ENCODE data around the gene NOX5. TPM values are rescaled to one million over a fixed set of nuclear protein-coding genes. Genes with fewer than 3 reads are reported as not detected.

The NOX5 gene
- total and polyA plus RNA-seq, 2 of the 4 experiments (the other 2 are of a cell fraction), result 0.07 TPM; not detected in 1

GRCh38 chr15:69086427-69087204, 72.1 kb downstream of the NOX5 start:
- Histone ChIP-seq H2BK120ac (ENCODE audit: low read depth, low read length) (no peak overlapping the region), H3K4me3 (ENCODE audit: insufficient read depth, low read depth, low read length) (no peak overlapping the region), H3K23ac (ENCODE audit: low read depth, low read length) (no peak overlapping the region), H3K14ac (replicated peaks; ENCODE audit: low read depth, low read length) (no peak overlapping the region), H3K27me3 (ENCODE audit: control insufficient read depth, insufficient read depth, low read length) (peaks cover 59% of the 10 kb centered on the region), H4K91ac (ENCODE audit: insufficient read depth, low read depth, low read length) (no peak overlapping the region), H3K9ac (ENCODE audit: low read depth, low read length) (no peak overlapping the region), H2BK20ac (ENCODE audit: low read depth, low read length) (no peak overlapping the region), H2BK5ac (ENCODE audit: low read depth, low read length, poor library complexity, severe bottlenecking) (no peak overlapping the region), H3K79me1 (ENCODE audit: low read depth in 1 of 2, low read length in 2 of 2) (no peaks in the 10 kb centered on the region), H4K8ac (ENCODE audit: low read depth in 2 of 2, low read length in 2 of 2) (no peak overlapping the region), H3K56ac (ENCODE audit: extremely low read depth, insufficient read depth, low read length) (no peak overlapping the region), H3K36me3 (ENCODE audit: control insufficient read depth, insufficient read depth, low read length) (no peaks in the 10 kb centered on the region), H3K18ac (ENCODE audit: low read depth, low read length) (no peak overlapping the region), H3K27ac (ENCODE audit: insufficient read depth, low read length) (no peak overlapping the region), H2BK15ac (ENCODE audit: low read depth, low read length) (no peak overlapping the region), H3K9me3 (ENCODE audit: control insufficient read depth, insufficient read depth, low read length) (no peaks in the 10 kb centered on the region), H2AK9ac (replicated peaks; ENCODE audit: low read depth, low read length, poor library complexity) (no peak overlapping the region), H4K5ac (ENCODE audit: low read depth, low read length) (no peak overlapping the region), H3K4ac (ENCODE audit: low read depth, low read length) (no peak overlapping the region), H2AFZ (replicated peaks; ENCODE audit: low read length, poor library complexity) (no peak overlapping the region), H3K4me2 (ENCODE audit: low read depth, low read length) (no peak overlapping the region), H3K4me1 (ENCODE audit: control insufficient read depth, insufficient read depth, low read length) (peaks cover 5% of the 10 kb centered on the region), H4K20me1 (ENCODE audit: insufficient read depth, low read length) (no peaks in the 10 kb centered on the region), H3K9me1 (ENCODE audit: insufficient read depth, low read length) (no peaks in the 10 kb centered on the region), H2AK5ac (ENCODE audit: low read depth, low read length) (no peak overlapping the region)
- ChIA-PET CTCF (interaction anchor here (1.0 kb wide), 1 partner anchor 127 kb away, joined by 3 read pairs; no protein-coding TSS in a partner anchor), POLR2A (ENCODE audit: unreplicated experiment) (no interaction called here)
- ATAC-seq (ENCODE audit: low read depth) (no peak), DNase-seq (no peak)
- dilution Hi-C loops (cut with HindIII; ENCODE audit: low sequenced_read_pairs, unreplicated experiment) (no loop called here), intact Hi-C loops (cut with micrococcal nuclease) (no loop called here), in situ Hi-C loops (cut with MboI; ENCODE audit: low sequenced_read_pairs) (no loop called here)
- TF ChIP-seq CHD1 (IDR thresholded peaks at IDR 0.05; ENCODE audit: low read depth, low read length), result no peak
- TF ChIP-seq USF2 (IDR thresholded peaks at IDR 0.05; ENCODE audit: low read depth, low read length), result no peak
- TF ChIP-seq RFX5 (IDR thresholded peaks at IDR 0.05; ENCODE audit: low read depth, low read length), result no peak
- TF ChIP-seq MXI1 (IDR thresholded peaks at IDR 0.05; ENCODE audit: borderline replicate concordance, low read depth, low read length), result no peak
- TF ChIP-seq SMC3 (IDR thresholded peaks at IDR 0.05; ENCODE audit: low read depth, low read length), result no peak
- no peak for TF ChIP-seq MAZ (IDR thresholded peaks at IDR 0.05; ENCODE audit: borderline replicate concordance, low read depth, low read length)
- no peak for TF ChIP-seq MAFK (IDR thresholded peaks at IDR 0.05; ENCODE audit: low read depth, low read length)
- TF ChIP-seq CTCF (conservative IDR thresholded peaks at IDR 0.05; ENCODE audit: low read depth, low read length), result no peak
- no peak for TF ChIP-seq RAD21 (IDR thresholded peaks at IDR 0.05; ENCODE audit: low read length)
- no peak for TF ChIP-seq NFE2L2 (IDR thresholded peaks at IDR 0.05; ENCODE audit: low read depth, low read length)
- TF ChIP-seq BHLHE40 (IDR thresholded peaks at IDR 0.05; ENCODE audit: low read depth, low read length), result no peak
- no peak for TF ChIP-seq RCOR1 (IDR thresholded peaks at IDR 0.05; ENCODE audit: insufficient replicate concordance, low read length)
- TF ChIP-seq POLR2A (IDR thresholded peaks at IDR 0.05; ENCODE audit: low read depth, low read length), result no peak
- TF ChIP-seq CEBPB (IDR thresholded peaks at IDR 0.05; ENCODE audit: low read depth, low read length), result no peak
- no peak for TF ChIP-seq FOS (IDR thresholded peaks at IDR 0.05; ENCODE audit: low read depth, low read length)
- TF ChIP-seq ELK1 (IDR thresholded peaks at IDR 0.05; ENCODE audit: borderline replicate concordance, low read depth, low read length), result no peak
- WGBS, 2 experiments (ENCODE audit: extremely low coverage in 2 of 2, insufficient read length in 1 of 2), result 67% methylated on average over 4 of the region's 14 CpGs; no CpG with 5 or more reads in 1 of the 2 experiments
- no TSS peak for BruUV-seq (replicated peaks)
